HG03354 (cell line): ENCODE data around the gene CSF3R.
A peak's percentile ranks its signal among the peaks of the same experiment; 100 is the strongest.

ENCODE experiments used
- ATAC-seq: cut with Tn5 transposase; IDR thresholded peaks from one replicate; pipeline ENCODE4 v1.9.1; 2021; ENCODE audit warnings: mild to moderate bottlenecking; ENCODE audit not compliant: unreplicated experiment, poor library complexity, severe bottlenecking

Gene CSF3R

DNA sequence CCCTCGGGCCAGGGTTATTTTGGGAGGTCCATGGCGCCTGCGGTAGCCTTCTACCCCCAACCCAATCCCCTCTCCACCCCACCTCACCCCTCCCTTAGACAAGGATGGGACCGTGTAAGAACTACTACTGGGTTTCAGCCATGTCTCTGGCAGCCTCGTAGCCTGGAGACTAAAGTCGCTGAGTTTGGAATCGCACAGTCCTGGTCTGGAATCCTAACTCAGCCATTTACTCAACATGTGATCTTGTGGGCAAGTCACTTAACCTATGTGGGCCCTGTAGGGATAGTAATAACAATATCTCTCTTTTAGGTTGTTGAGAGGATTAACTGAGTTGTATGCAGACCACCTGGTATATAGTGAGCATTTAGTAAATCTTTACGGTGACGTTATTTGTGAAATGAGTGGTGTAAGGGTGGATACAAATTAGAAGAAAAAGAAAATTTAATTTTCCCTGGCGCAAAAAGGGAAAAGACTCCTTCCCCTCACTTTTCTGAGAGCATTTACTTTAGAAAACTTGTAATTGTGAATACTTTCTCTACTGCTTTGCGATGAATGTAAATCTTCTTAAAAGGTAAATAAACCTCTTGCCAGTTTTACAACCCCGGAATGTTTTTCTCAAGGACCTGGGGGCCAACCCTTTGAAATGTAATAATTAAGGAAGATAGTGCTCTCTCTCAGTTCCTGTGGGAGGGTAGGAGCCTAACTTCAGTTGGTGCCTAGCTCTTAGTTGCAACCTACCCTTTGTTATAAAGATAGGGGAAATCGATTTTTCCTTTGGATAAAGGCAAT is 17.9 kb downstream of the CSF3R start:
- peak; percentile 43 for ATAC-seq

DNA sequence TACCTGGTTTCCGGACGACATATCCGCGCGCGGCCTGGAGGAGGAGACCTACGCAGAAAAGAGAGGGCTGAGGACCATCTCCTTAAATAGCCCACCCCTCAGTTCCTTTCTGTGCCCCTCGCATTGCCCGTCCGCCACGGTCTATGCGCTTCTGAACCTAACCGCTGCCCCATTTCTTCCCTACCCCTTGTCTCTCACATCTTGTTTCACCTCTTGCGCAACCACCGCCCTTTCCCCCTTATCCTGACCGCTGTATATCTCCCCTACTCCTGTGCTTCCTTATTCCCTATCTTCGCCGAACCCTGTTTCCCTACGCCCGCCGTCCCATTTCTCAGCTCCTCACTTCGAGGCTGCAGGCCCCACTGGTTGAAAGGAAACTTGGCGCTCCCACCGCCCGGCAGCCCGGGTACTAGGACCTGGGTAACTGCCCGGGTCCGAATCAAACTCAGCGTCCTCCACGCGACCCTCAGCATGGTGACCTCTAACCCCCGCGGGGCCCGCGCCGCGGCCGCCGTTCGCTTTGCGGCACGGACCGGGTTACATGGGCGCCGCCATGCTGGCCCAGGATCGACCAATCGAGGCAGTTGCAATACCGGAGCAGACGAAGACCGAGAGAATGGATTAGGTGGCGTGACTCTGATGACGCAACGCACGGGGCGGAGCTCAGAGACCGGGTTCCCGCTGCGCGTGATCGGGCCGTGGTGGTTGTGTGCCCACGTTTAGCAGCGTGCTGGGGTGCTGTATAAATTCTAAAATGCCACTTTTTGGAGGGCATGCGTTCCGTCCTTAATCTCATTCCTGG is 18.7 kb downstream of the CSF3R start, which contains the start of gene MRPS15:
Gene MRPS15 (minus strand): TSS at position 582 of the 802 bp plus-strand sequence. CDS start 109 bp downstream, at position 473.
- peak; percentile 97 for ATAC-seq

- no peak for ATAC-seq
These were observed 19.3 kb downstream of the CSF3R start for GRCh38 chr1:36463463-36463802.

DNA sequence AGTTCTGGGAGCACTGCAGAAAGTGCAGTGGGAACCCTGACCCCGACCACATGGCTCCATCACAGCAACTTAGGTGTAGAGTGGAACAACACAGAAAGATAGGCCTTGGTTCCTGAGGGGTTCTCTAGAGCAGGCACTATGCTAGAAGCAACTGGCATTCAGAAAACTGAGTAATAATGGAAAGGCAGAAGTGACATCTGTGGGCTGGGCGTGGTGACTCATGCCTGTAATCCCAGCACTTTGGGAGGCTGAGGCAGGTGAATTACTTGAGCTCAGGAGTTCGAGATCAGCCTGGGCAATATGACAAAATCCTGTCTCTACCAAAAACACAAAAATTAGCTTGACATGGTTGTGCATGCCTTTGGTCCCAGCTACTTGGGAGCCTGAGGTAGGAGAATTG is 23.8 kb downstream of the CSF3R start:
- no peak for ATAC-seq

DNA sequence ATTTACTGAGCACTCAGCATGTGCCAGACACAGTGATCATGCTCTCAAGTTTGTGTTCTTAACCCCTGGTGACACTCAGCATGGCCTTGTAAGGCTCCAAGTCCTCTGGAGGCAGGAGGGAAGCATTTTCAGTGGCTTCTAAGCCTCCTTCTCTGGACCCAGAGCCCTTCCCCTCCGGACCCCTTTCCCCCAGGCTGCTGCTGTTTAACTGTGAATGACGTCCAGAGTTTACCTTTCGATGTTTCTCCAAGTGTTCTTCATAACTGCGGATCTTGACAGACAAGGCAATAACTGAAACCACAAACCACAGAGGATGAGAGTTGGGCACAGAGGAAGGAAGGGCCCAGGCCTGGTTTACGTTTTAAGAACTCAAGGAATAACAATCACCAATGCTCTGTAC is 25.0 kb downstream of the CSF3R start:
- no peak for ATAC-seq

GRCh38 chr1:36456391-36456928 is 26.3 kb downstream of the CSF3R start:
- ATAC-seq = no peak

DNA sequence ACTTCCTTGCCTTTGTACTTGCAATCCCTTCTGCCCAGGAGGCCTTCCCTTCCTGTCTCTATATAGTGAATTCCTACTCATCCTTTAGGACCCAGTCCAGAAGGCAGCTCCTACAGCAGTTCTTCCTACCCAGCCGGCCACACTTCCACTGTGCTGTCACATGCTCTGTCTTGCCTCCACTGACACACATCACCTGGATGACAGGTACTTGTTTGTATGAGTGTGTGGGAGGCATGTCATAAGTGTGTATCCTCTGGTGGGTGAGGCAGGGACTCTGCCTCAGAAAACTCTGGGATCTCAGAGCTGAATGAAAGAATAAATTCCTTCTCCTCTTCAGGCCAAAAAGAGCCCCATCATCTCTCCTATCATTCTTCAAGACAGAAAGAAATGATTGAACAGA is 27.3 kb downstream of the CSF3R start:
- no peak for ATAC-seq

DNA sequence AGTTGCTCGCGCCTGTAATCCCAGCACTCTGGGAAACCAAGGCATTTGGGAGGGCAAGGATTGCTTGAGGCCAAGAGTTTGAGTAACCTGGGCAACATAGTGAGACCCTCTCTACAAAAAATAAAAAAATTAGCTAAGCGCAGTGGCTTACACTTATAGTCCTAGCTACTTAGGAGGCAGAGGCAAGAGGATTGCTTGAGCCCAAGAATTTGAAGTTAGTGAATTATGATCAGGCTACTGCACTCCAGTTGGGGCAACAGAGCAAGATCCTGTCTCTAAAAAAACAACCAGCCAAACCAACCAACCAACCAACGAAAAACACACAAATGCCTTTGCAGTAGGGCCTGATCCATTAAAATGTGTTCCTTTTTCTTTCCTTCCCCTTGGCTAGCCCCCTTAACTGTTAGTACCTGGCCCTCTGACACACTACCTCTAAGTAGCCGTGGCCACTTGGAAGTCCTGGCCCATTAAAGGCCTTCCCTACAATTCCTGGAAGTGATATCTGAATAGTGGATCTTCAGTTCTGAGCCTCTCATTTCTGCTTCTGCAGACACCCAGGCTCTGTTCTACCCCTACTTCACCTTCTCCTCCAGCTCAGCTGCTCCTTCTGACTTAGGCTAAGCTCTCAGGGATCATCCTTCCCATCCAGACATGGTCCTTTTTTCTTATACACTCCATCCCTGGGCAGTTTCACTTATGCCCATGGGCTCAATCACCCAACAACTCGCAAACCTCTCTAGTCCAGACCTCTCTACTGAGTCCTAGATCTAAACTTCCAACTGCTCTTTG is 28.9 kb downstream of the CSF3R start:
- ATAC-seq = no peak

GRCh38 chr1:36453051-36453450 is 29.7 kb downstream of the CSF3R start:
- no peak for ATAC-seq

DNA sequence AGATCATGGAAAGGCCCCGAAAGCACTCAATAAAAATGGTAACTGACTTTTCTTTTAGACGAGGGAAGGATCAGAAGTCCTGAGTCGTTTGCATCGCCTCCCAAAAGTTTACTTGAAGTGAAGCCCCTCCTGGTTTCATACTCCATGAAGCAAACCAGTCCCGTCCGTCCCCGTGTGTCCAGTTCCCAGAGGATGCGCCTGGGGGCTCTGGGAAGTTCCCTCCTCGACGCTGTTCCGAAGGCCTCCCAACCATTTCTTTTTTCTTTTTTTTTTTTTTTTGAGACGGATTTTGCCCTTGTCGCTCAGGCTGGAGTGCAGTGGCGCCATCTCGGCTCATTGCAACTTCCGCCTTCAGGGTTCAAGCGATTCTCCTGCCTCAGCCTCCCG is 31.8 kb downstream of the CSF3R start:
- no peak for ATAC-seq

GRCh38 chr1:36450270-36450918 is 32.3 kb downstream of the CSF3R start, which contains the start of gene OSCP1:
TSS of gene OSCP1 (minus strand) at chr1:36450451. CDS start at chr1:36450369, 82 bp downstream.
- peak; percentile 99 for ATAC-seq

- no peak for ATAC-seq
These were observed 34.1 kb downstream of the CSF3R start for GRCh38 chr1:36448530-36449056.

- no peak for ATAC-seq
These were observed 35.3 kb downstream of the CSF3R start for GRCh38 chr1:36447450-36447849.

- no peak for ATAC-seq
These were observed 36.0 kb downstream of the CSF3R start for GRCh38 chr1:36446746-36447145.

DNA sequence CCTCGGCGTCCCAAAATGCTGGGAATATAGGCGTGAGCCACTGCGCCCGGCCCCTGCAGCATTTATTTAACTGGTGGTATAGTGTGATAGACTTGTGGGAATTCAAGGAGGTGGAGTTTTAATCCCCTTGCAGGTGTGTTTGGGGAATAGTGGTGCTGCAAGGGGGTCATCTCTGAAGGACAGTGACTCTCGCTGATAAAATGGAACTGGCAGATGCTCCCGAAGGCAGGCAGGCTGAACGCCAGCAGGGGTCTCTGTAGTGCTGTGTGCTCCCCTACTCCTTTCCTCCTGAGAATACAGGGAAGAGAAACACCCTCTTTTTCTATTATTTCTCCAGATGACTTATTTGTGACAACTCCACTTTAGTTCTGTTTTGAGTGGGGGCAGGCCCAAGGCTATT is 36.4 kb downstream of the CSF3R start:
- ATAC-seq = no peak

GRCh38 chr1:36443297-36443696 is 39.4 kb downstream of the CSF3R start:
- ATAC-seq = no peak

DNA sequence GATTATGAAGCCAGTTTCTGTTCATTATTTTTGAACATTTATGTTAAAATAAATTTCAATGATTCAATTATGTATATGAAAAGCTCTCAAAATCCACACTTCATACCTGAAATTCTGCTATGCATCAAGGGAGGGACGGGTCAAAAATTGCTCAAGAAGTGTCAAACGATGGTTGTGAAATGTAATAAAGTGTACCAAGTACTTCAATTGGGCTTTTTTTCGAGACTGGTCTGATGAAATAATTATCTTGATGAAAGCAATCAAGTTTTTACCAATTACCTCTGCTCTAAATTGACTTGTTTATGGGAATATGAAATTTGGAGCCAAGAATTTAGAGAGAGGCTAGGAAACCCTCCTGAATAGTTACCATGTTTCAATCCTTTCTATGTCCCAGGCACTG is 40.4 kb downstream of the CSF3R start:
- ATAC-seq = no peak

GRCh38 chr1:36440646-36441045 is 42.1 kb downstream of the CSF3R start:
- no peak for ATAC-seq

DNA sequence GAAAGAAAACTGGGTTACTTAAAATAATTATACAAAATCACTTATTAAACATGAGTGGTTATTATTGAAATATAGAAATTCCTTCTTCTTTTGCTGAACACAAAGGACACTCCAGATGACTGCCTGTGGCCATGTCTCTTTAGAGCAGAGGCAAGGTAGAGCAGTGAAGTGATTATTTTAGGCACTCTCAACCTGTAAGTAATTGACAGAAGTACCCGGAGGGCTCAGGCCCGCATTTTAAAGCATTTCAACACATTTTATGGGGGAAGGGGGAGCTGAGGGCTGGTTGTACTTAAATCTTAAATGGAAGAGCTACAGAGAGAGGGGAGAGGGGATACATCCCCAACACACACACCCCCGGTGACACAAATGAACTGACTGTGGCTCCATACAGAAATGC is 42.7 kb downstream of the CSF3R start:
- no peak for ATAC-seq
